GM18868 (cell line): Measurements from ENCODE around the gene ITSN1.

Experiments
- ATAC-seq: cut with Tn5 transposase; IDR thresholded peaks from one replicate; pipeline ENCODE4 v1.9.1; 2021; ENCODE audit warnings: mild to moderate bottlenecking, moderate library complexity; ENCODE audit not compliant: unreplicated experiment

Gene ITSN1

GRCh38 chr21:33680870-33681269 is 38.6 kb downstream of the ITSN1 start:
- no peak for ATAC-seq

DNA sequence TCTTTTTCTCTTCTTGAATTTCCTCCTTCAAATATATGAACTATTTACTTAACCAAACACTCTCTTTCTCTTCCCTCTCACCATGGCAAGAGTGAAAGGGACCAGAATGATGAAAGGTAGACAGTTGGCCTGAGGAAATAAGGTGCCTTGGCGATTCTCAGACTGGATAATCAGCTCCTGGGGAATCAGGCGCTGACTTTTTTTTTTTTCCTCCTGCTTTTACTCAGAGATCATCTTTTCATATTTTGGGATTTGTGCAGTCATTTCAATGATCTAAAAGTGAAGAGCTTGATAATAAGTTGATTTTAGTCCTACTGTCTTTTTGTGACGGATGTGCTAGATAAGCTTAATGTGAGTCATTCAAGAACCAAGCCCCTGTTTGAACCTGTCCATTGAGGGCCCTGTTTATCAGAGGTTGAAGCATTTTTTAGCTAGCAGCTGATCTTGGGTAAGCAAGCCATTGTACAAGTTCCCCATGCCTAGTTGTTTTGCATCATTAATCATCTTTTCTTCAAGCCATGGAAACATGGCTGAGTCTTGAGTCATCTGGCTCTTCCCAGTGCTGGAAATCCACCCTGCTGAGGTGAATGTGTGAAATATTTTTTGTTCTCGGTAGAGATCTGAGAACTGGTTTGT is 40.8 kb downstream of the ITSN1 start:
- no peak for ATAC-seq

- no peak for ATAC-seq
Observed at GRCh38 chr21:33684068-33684467, 41.8 kb downstream of the ITSN1 start.

DNA sequence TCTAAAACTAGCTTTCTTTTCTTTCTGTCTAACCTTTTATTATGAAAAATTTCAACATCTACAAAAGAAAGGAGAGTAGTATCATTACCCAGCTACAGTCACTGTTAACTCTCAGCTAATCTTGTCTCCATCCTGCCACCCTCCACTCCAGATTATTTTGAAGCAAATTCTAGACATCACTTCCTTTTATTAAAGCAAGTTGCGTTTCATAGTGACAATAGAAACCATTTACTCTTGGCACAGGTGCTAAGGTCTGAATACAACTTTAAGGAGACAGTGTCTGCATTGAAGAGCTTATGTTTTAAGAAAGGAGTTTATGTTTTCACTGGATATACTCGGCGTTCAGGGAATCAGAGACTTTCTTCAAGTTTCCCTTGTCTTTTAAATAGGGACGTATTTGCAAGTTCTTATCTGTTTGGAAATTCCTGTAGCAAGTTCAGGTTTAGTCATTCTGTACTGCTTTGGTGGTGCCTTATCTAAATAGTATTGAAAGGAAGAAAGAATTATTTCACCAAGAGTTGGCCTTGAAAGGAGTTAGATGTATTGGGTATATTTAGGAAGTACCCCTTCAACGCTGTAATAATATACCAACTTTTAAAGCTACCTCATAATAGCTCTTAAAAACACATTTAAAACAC is 42.7 kb downstream of the ITSN1 start:
- no peak for ATAC-seq

GRCh38 chr21:33685613-33686197 is 43.4 kb downstream of the ITSN1 start:
- no peak for ATAC-seq

DNA sequence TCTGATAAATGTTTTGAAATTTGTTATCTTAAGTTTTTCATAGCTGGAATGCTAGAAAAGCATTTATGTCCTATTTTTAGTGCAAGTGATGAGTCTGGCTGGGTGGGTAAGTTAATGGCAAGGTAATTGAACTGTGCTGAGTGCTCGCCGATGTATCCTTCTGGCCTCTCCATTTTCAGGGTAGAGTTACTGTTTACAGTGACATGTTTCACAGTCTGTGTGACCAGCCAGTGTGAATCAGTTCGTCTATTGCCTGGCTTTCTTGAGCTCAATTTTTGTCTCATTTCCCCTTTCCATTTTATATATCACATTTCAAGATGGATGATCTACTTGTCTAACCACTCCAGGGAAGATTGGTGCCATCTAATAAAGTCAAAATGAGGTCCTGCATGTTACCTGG is 44.1 kb downstream of the ITSN1 start:
- no peak for ATAC-seq

GRCh38 chr21:33687634-33688033 is 45.3 kb downstream of the ITSN1 start:
- ATAC-seq: no peak

GRCh38 chr21:33688353-33688752 is 46.1 kb downstream of the ITSN1 start:
- no peak for ATAC-seq

- no peak for ATAC-seq
Observed at GRCh38 chr21:33690874-33691273, 48.6 kb downstream of the ITSN1 start.

GRCh38 chr21:33691945-33692603 is 49.8 kb downstream of the ITSN1 start:
- ATAC-seq: no peak

- no peak for ATAC-seq
Observed at GRCh38 chr21:33695813-33696212, 53.5 kb downstream of the ITSN1 start.

- no peak for ATAC-seq
Observed at GRCh38 chr21:33696465-33696864, 54.2 kb downstream of the ITSN1 start.

DNA sequence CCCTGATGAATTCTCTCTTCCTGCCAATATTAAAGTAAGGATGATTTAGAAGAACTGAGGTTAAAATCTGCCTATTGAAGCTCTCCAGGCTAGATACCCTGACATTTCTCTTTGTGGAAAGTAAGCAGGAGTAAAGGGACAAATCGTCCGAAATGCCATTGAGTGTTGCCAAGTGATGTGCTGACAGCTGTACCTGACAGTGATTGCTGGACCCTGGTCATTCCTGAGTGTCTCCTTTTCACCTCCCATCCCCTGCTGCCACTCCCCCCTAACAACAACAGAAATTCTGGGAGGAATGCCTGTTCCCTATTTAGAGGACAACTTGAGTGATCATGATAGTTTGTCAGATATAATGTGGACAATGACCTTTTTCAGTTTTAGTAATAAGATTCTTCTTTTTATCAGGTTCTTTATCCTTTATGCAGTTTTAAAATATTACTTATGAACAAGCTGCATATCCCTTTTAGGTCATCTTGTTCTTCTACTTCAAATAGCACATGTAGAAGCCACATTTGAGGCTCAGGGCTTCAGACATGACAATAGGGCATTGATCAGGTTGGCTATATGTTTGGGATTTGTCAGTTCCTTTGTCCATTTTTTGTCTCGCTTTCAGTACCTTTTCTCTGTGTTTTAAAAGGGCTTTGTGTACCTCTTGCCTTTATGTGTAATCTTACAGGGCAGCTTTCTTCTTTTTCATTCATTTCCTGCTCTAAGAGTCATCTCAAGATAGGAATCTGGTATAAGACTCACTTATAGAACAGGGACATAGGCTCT is 56.0 kb downstream of the ITSN1 start:
- no peak for ATAC-seq

- ATAC-seq: no peak
Observed at GRCh38 chr21:33699277-33699676, 57.0 kb downstream of the ITSN1 start.

DNA sequence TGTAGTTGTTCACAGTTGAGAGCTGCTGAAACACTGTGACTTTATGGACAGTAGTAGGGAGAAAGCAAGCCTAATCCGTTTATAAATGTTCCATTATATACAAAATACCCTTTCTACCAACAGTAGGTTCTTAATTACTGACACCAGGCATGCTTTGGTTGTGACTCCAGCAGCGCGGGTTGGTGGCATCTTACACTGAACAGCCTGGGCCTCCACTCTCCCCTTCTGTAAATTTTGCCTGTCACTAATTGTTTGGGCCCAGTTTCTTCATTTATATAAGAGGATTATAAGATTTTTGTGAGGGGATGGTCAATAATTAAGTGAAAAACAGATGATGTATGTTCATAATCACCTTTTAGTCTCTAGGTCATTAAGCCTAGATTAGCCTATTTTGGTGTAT is 58.2 kb downstream of the ITSN1 start:
- no peak for ATAC-seq

- no peak for ATAC-seq
Observed at GRCh38 chr21:33703750-33704606, 61.7 kb downstream of the ITSN1 start.

DNA sequence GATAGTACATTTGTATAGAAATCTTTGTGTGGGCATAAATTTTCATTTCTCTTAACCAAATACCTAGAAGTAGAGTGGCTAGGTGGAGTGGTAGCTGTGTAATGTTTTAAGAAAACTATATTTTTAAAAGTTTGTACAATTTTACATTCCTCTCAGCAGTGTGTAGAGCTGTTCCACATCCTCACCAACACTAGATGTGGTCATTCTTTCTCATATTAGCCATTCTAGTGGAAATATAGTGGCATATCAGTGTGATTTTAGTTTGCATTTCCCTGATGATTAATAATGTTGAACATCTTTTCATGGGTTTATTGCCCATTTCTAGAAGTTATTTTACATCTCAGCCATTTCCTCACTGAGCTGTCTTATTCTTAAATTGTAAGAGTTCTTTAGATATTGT is 65.5 kb downstream of the ITSN1 start:
- ATAC-seq: no peak

- ATAC-seq: no peak
Observed at GRCh38 chr21:33708874-33709273, 66.6 kb downstream of the ITSN1 start.

DNA sequence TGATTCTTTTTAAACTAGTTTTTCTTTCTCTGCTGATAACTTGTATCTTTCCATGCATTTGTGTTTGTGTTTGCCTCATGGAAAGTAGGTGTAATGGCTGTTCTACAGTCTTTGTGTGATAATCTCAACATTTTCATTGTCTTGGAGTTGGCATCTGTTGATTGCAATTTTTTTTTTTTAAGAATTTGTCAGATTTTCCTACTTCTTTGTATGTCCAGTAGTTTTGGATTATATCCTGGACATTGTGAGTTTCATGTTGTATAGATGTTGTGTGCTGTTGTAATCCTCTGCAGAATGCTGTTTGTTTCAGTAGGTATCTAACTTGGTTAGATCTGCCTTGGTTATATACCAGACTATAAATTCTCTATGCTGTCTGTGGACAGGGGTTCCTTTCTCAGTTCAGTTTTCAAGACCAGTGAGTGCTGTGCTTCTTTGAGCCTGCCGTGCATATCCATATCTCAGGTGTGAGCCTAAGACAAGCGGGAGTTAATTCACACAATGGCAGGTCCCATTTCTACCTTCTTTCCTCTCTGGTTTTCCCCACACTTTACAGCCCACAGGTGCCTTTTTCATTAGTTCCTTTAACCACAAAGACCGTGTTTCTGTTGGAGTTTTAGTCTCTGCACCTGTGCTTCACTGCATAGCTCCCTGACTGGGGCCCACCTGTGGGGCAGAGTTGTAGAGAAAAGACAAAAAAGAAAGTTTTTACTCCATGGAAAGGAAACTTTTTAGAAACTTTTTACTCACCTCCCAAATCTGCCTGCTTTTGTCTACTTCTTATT is 69.9 kb downstream of the ITSN1 start:
- no peak for ATAC-seq

- ATAC-seq: no peak
Observed at GRCh38 chr21:33721081-33721480, 78.8 kb downstream of the ITSN1 start.
